HCT116 (cell line): ENCODE results near the gene TAS2R5.

Experiments
- EZH2phosphoT487 ChIP-seq: fragments of 200-600 bp; IDR thresholded peaks from 2 replicates; pipeline ENCODE4 v1.6.1; 2018; ENCODE audit warnings: antibody characterized with exemption, borderline replicate concordance
- POLR2A ChIP-seq: IDR thresholded peaks from 2 replicates; pipeline ENCODE4 v1.7.0; 2011; ENCODE audit warnings: borderline replicate concordance; ENCODE audit not compliant: insufficient read depth, insufficient read length; ENCODE audit errors: extremely low read depth
- POLR2AphosphoS5 ChIP-seq: IDR thresholded peaks from 2 replicates; pipeline ENCODE4 v1.6.1; 2011; ENCODE audit warnings: mild to moderate bottlenecking, low read depth, low read length, moderate library complexity
- TF ChIP-seq, protein P1 (sequence below), 3 experiments: fragments of 200-600 bp in 1 of 3; sonication (generic) in 1 of 3; IDR thresholded peaks in 2 of 3; conservative IDR thresholded peaks in 1 of 3; 2 replicates each; pipeline ENCODE4 v1.5.1; 2012 to 2017; ENCODE audit warnings: low read depth in 2 of 3, low read length in 2 of 3, antibody characterized with exemption in 1 of 3, borderline replicate concordance in 1 of 3, control low read depth in 1 of 3, mild to moderate bottlenecking in 1 of 3, mixed read lengths in 1 of 3, mixed run types in 1 of 3, moderate library complexity in 1 of 3; ENCODE audit not compliant: insufficient read depth in 1 of 3

DNA sequence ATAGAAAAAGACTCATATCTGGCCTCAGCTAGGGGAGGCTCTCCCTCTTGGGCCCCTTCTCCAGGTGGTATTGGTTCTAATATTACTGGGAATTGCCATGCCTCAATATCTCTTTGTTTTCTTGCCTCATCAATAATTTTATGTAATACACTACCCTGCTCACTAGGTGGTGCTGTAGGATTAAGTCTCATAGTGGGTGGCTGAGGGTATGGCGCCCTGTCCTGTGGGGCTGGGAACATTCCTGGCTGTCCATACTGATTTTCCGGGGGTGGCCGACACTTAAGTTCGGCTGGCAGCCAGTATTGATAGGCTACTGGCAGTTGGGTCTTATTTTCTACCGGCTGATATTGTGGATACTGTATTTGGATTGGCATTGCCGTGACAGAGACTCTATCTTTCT lies 35.1 kb upstream of the TAS2R5 start:
- TF ChIP-seq, protein P1, sequence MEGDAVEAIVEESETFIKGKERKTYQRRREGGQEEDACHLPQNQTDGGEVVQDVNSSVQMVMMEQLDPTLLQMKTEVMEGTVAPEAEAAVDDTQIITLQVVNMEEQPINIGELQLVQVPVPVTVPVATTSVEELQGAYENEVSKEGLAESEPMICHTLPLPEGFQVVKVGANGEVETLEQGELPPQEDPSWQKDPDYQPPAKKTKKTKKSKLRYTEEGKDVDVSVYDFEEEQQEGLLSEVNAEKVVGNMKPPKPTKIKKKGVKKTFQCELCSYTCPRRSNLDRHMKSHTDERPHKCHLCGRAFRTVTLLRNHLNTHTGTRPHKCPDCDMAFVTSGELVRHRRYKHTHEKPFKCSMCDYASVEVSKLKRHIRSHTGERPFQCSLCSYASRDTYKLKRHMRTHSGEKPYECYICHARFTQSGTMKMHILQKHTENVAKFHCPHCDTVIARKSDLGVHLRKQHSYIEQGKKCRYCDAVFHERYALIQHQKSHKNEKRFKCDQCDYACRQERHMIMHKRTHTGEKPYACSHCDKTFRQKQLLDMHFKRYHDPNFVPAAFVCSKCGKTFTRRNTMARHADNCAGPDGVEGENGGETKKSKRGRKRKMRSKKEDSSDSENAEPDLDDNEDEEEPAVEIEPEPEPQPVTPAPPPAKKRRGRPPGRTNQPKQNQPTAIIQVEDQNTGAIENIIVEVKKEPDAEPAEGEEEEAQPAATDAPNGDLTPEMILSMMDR (IDR thresholded peaks at IDR 0.05 in 2 of 3, conservative IDR thresholded peaks at IDR 0.05 in 1 of 3; ENCODE audit: borderline replicate concordance in 1 of 3, insufficient read depth in 1 of 3, low read depth in 2 of 3, low read length in 2 of 3): peak; percentile 11 to 67 (median 56); a peak in 4 of 6 replicates
- TF ChIP-seq POLR2A: no peak
- TF ChIP-seq EZH2phosphoT487: no peak
- TF ChIP-seq POLR2AphosphoS5: no peak
